CD4-positive, alpha-beta T cell treated with Interleukin-1 beta for 1 hour (primary cell): ENCODE data around the gene TBXAS1.
"Not testable (repeated sequence)": the region's sequence is repeated elsewhere in the genome, so short reads cannot be mapped to it uniquely, and the experiment has no call there.

ENCODE experiments used
- DNase-seq, 2 donors: peaks; one replicate each; pipeline ENCODE4 v3.0.0-alpha.2; 2020 to 2022

Gene TBXAS1

DNA sequence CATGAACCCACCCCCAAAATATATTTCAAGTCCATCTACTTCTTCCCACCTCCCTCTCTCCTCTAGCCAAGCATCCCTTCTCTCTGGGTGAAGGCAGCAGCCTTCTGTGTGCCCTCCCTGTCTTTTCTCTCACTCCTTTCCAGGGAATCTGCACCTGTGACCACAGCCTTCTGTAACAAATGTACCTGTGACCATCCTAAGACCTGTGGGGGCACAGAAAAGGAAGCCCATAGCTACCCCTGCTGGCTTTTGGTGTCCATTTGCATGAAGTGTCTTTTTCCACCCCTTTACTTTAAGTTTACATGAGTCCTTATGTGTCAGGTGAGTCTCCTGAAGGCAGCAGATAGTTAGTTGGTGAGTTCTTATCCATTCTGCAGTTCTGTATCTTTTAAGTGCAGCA, 2.0 kb upstream of the TBXAS1 start:
- peak in 1 of 2 donors; percentile 13 for DNase-seq

DNA sequence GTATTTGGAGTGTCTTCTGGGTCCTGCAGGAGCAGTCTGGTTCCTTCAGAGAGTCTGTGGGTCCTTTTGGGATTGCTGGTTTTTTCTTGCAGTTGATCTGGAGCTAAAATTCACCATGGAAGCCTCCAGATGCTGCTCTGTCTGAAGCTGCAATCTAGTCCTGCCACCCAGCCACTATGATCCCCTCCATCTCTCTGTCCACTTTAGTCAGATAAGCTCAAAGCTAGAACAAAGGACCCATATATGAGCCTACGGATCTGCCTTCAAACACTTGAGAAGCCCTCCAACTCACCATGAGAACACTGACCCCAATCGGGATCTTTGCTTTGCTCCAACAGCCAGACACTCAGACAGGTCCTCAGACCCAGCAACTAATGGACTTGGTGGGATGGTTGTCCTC, 618 bp upstream of the TBXAS1 start:
- DNase-seq = no peak

- DNase-seq = peak in 1 of 2 donors; percentile 13
Observed at GRCh38 chr7:139829775-139830117, 682 bp downstream of the TBXAS1 start.

DNA sequence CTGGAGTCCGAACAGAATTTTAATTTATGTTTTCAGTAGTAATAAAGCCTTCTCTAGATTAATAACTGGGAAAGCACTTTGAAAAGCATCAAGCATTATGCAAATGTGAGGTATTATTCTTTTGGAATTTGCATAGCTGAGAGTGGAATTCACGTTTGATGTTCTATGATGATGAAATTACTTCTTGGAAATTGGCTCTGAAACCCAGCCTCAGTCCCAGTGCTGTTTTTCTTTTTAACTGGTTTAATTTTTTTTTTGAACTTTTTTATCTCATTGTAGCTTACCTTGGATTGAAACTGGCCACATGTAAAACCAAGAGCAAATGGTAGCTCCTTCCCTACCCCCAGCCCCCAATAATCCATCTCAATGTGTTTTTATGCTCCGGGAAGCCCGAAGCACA, 1.2 kb downstream of the TBXAS1 start:
- DNase-seq = no peak

GRCh38 chr7:139830782-139831501, 1.9 kb downstream of the TBXAS1 start:
- DNase-seq = peak; percentile 8 to 25

DNA sequence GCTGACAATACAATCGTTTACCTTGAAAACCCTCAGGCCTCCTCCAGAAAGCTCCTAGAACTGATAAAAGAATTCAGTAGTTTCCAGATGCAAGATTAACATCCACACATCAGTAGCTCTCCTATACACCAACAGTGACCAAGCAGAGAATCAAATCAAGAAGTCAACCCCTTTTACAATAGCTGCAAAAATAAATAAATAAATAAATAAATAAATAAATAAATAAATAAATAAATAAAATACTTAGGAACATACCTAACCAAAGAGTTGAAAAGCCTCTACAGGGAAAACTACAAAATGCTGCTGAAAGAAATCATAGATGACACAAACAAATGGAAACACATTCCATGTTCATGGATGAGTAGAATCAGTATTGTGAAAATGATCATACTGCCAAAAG, 6.8 kb downstream of the TBXAS1 start:
- DNase-seq = not testable (repeated sequence)

GRCh38 chr7:139837291-139837690, 8.2 kb downstream of the TBXAS1 start:
- not testable (repeated sequence) for DNase-seq

DNA sequence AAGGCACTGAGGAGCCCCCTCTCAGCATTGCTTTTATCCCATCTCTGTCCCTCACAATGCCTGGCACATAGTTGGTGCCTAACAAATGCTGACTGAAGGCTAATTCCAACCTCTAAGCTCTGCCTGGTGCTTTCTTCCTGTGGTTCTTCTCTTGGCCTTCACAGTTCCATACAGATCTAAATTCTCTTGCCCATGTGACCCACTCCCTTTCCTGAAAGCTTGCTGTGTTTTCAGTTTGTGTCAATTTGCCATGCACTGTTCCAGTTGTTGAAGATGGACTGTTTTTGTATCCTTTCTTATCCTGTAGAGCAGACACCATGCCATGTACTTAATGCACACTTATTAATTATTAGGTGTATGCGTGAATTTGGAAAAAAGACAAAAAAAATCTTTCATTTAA, 9.2 kb downstream of the TBXAS1 start:
- no peak for DNase-seq

- DNase-seq = no peak
Observed at GRCh38 chr7:139838876-139839275, 9.8 kb downstream of the TBXAS1 start.

- DNase-seq = no peak
Observed at GRCh38 chr7:139840776-139841175, 11.7 kb downstream of the TBXAS1 start.

DNA sequence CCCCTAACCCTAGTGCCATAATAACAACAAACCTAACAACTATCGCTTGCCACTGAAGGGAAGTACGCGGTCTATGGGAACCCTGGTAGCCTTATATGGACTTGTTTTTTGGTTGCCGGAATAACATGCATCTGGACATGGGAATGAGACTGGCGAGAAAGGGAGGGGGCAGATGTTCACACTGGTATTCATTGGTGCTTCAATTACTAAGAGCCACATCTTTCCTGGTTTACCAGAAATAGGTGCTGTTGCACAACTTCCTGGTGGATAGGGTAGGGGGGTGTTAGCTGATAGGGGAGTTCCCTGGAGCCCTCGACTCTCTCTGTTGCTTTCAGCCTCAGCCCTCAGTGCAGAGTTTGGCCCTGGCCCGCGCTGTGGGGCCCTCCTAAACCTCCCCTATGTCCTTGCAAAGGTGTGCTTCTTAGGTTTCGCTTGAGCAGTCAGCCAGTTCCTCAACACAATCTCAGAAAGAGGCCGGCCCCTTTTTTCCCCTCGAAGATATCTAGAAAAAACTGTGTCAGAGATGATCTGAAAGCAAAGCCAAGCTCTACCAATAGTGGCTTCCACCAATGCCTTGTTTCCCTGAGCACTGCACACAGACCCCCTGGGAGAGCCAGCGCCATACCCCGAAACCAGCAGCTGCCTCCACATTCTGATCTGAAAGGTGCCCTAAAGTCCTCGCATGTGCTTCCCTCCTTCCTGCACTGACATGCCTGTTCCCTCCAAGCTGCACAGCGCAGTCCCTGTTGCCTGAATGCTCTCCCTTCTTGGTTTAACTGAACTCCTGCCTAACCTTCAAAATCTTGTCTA, 13.5 kb downstream of the TBXAS1 start:
- no peak for DNase-seq

- DNase-seq = not testable (repeated sequence)
Observed at GRCh38 chr7:139843211-139843537, 14.1 kb downstream of the TBXAS1 start.

DNA sequence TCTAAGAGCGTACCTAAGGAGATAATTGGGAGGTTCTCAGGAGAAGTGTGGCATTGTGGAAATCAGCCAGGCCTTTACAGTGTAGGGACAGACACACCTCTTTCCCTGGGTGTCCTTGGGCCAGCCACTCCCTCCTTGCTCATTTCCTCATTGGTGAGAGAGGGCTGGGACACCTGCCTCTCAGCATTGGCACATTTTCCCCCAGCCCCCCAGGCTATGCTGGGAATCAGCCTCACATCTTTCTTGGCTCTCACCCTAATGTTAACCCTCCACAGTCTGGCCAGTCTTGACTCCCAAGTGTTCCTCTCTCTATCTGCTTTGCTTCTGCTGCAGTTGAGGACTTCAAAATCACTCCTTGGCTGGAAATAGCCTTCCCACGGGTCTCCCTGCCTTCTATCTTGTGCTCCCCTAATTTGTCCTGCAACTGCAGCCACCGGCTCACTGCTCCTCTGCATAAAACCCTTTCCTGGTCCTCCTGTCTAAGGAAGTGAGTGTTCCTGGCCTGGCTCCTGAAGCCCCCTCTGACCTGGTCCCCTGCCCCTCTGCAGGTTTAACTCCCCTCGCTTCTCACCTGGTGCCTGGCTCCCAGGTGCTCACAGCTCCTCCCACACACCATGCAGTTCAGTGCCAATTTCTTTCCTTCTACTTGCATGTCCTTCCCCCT, 15.8 kb downstream of the TBXAS1 start:
- DNase-seq = no peak

- DNase-seq = no peak
Observed at GRCh38 chr7:139845443-139845805, 16.4 kb downstream of the TBXAS1 start.

DNA sequence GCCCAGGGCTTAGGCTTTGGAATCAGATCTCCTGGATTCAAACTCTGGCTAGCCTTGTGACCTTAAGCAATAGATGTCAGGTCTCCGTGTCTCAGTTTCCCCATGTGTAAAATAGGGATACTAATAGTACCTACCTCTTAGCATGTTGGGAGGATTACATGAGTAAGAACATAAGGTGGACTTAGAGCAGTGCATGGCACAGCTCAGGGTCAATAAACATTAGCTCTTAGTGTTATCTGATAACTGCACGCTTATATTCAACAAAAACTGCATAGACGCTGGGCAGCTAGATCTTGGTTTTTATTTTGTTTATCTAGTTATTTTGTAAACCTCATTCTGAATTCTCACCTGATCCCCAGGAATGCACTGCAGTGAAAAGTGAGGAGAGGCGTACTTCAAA, 17.2 kb downstream of the TBXAS1 start:
- no peak for DNase-seq

- no peak for DNase-seq
Observed at GRCh38 chr7:139848274-139848673, 19.2 kb downstream of the TBXAS1 start.

DNA sequence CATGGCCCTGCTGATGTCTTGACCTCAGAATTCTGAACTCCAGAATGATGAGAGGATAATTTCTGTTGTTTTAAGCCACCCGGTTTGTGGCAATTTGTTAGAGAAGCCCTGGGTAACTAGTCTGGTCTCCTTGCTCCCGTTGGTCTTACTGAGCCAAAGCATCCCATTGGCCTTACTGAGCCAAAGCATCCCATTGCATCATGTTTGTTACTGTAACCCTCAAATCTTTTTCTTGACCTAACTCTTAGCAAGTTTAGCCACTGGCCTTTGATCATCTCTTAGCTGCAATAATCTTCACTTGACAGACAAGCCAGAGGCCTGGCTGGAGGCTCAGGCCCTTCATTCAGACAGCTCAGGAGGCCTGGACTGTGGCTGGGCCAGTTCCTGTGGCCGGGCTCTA, 21.8 kb downstream of the TBXAS1 start:
- no peak for DNase-seq

DNA sequence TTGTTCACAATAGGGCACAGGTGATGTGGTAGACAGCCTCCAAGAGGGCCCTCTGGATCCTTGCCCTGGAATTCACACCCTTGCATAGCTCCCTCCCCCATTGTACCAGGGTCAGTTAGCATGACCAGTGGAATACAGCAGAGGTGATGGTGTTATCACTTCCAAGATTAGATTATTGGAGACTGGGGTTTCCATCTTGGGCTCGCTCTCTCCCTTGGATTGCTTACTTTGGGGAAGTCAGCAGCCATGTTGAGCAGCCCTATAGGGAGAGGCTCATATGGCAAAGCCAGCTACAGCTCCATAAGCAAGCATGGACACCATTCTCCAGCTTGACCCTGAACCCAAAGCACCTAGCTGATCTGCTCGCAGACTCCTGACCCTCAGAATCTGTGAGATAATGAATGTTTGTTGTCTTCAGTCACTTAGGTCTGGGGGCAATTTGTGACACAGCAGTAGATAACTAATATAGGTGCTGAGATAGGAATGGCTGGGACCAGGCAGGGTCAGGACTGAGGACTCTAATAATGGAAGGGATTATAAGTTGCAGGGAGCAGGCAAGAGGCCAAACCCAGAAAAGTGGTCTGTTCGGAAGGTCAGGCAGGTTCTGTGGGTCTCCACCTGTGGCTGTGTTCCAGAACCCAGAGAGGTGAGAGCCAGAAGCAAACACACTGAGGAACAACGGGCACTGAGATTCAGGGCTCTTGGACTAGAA, 22.9 kb downstream of the TBXAS1 start:
- no peak for DNase-seq

DNA sequence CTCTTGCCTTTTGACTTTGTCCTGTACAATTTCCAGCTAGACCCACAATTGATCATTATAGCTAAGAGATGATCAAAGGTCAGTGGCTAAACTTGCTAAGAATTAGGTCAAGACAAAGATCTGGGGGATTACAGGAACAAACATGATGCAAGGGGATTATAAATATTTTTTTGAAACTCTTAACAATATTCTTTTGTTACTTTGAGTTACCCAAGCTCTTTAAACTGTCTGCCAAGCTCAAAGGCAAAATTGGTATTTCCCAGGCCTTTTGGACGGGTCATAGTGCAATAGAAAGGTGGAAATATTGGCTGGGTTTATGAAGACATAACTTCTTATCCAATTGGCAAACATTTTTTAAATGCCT, 23.4 kb downstream of the TBXAS1 start:
- no peak for DNase-seq

DNA sequence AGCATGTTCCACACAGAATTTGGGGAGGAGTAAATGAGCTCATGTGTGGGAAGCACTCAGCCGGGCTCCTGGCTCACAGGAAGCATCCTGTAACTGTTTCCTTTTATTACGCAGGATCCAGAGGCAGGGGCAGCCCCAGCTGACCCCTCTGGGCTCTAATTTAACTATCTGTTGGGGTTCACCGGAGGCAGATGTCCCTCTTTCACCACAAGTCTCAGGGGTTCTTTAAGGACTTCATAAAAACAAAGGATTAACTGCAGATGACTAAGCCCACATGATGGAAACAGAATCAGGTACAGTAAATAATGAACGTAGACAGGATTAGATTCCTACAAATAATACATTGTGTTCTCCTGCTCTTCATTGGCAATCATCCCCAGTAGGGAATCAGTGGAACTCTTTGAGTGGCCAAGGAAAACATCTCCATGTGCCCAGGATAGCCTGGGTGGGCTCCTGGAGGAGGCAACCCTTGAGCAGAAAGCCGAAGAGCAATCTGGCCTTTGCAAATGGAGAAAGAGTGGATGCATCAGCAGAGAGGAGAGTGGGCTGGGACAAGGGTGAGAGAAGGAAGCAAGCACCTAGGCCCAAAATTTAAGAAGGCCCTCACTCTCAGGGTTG, 24.6 kb downstream of the TBXAS1 start:
- no peak for DNase-seq

DNA sequence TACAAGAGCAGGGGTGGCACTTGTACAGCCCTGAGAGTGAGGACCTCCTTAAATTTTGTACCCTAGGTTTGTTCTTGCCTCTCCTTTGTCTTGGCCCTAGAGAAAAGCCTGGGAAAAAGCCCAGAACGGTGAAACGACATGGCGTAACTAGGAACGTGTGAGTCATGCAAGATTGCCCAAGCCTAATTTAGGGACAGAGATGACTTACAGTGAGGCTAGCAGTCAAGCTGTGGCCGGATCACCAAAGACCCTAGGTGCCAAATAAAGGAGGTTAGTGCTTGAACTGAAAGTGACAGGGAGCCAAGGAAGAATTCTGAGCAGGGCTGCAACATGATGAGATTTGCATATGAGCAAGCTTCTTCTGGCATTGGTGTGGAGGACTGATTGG, 25.1 kb downstream of the TBXAS1 start:
- DNase-seq = peak in 1 of 2 donors; percentile 56

- DNase-seq = no peak
Observed at GRCh38 chr7:139854803-139855497, 25.9 kb downstream of the TBXAS1 start.
